Hepatocyte (in vitro differentiated cells): ENCODE results near the gene ARHGAP9.

ENCODE experiments used
- EZH2 ChIP-seq: fragments of 200-600 bp; sonication (generic); IDR thresholded peaks from 2 replicates; pipeline ENCODE4 v1.6.1; 2016; ENCODE audit warnings: antibody characterized with exemption, mild to moderate bottlenecking, borderline replicate concordance
- EZH2phosphoT487 ChIP-seq: fragments of 200-600 bp; sonication (generic); IDR thresholded peaks from one replicate; pipeline ENCODE4 v1.6.1; 2018; ENCODE audit warnings: antibody characterized with exemption, mild to moderate bottlenecking, low read depth, moderate library complexity; ENCODE audit not compliant: unreplicated experiment, severe bottlenecking
- TF ChIP-seq, protein P1 (sequence below): fragments of 200-600 bp; sonication (generic); IDR thresholded peaks from 2 replicates; pipeline ENCODE4 v1.5.1; 2016; ENCODE audit warnings: antibody characterized with exemption, mild to moderate bottlenecking; ENCODE audit not compliant: poor library complexity

- TF ChIP-seq EZH2 (no peak), EZH2phosphoT487 (no peak)
- TF ChIP-seq, protein P1, sequence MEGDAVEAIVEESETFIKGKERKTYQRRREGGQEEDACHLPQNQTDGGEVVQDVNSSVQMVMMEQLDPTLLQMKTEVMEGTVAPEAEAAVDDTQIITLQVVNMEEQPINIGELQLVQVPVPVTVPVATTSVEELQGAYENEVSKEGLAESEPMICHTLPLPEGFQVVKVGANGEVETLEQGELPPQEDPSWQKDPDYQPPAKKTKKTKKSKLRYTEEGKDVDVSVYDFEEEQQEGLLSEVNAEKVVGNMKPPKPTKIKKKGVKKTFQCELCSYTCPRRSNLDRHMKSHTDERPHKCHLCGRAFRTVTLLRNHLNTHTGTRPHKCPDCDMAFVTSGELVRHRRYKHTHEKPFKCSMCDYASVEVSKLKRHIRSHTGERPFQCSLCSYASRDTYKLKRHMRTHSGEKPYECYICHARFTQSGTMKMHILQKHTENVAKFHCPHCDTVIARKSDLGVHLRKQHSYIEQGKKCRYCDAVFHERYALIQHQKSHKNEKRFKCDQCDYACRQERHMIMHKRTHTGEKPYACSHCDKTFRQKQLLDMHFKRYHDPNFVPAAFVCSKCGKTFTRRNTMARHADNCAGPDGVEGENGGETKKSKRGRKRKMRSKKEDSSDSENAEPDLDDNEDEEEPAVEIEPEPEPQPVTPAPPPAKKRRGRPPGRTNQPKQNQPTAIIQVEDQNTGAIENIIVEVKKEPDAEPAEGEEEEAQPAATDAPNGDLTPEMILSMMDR: no peak
These were observed 4.8 kb downstream of the ARHGAP9 start for GRCh38 chr12:57474862-57475261.
